GM12891 (cell line): ENCODE measurements around the gene CAMK2N2.

Experiments used
- POLR2A ChIP-seq: IDR thresholded peaks from 2 replicates; pipeline ENCODE4 v1.6.1; 2011; ENCODE audit warnings: low read depth, low read length, control low read depth
- SPI1 ChIP-seq: IDR thresholded peaks from 2 replicates; pipeline ENCODE4 v1.6.1; 2011; ENCODE audit warnings: low read depth, low read length, control low read depth
- TAF1 ChIP-seq: IDR thresholded peaks from 2 replicates; pipeline ENCODE4 v1.6.1; 2011; ENCODE audit warnings: low read depth, low read length, control low read depth

DNA sequence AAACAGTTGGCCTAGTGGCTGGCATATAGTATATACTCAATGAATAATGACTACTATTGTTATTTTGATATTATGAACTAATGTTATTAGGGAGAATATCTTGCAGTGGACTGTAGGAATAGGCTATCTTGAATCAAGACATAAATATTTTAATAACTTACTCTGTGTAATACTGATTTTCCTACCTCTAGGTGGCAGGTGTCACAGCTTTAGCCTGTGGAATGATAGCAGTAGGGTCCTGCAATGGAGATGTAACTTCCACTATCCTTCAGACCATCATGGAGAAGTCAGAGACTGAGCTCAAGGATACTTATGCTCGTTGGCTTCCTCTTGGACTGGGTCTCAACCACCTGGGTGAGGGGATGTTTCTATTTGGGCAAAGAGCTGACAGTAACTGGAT lies 44.2 kb upstream of the CAMK2N2 start:
- TF ChIP-seq SPI1 (no peak), POLR2A (no peak), TAF1 (no peak)
